ENCODE results near the gene RANBP1. TPM values are rescaled to one million over a fixed set of nuclear protein-coding genes. Genes with fewer than 3 reads are reported as not detected.
"Not testable (repeated sequence)": the region's sequence is repeated elsewhere in the genome, so short reads cannot be mapped to it uniquely, and the experiment has no call there.

RANBP1 gene
- polyA plus RNA-seq, 4 donors = 135 to 205 (median 183) TPM

GRCh38 chr22:20147237-20147988, 31.5 kb downstream of the RANBP1 start:
- no peak for DNase-seq (ENCODE audit: low read depth in 4 of 4, low spot score in 3 of 4)

- DNase-seq (ENCODE audit: low read depth in 4 of 4, low spot score in 3 of 4) = no peak
These were observed 32.5 kb downstream of the RANBP1 start for GRCh38 chr22:20148414-20148813.

GRCh38 chr22:20149257-20150250, 33.6 kb downstream of the RANBP1 start:
- no peak for DNase-seq (ENCODE audit: low read depth in 4 of 4, low spot score in 3 of 4)

GRCh38 chr22:20150381-20151275, 34.7 kb downstream of the RANBP1 start, which contains the start of gene CCDC188:
TSS of gene CCDC188 (minus strand) at chr22:20151055. CDS start at chr22:20150986, 69 bp downstream.
- DNase-seq (ENCODE audit: low read depth in 4 of 4, low spot score in 3 of 4) = no peak

GRCh38 chr22:20151276-20151588, 35.3 kb downstream of the RANBP1 start:
- DNase-seq (ENCODE audit: low read depth in 4 of 4, low spot score in 3 of 4) = no peak

- no peak for DNase-seq (ENCODE audit: low read depth in 4 of 4, low spot score in 3 of 4)
These were observed 36.6 kb downstream of the RANBP1 start for GRCh38 chr22:20152464-20152890.

- no peak for DNase-seq (ENCODE audit: low read depth in 4 of 4, low spot score in 3 of 4)
These were observed 38.0 kb downstream of the RANBP1 start for GRCh38 chr22:20153945-20154344.

GRCh38 chr22:20154602-20155187, 38.8 kb downstream of the RANBP1 start:
- DNase-seq (ENCODE audit: low read depth in 4 of 4, low spot score in 3 of 4) = no peak

GRCh38 chr22:20155330-20156041, 39.6 kb downstream of the RANBP1 start:
- no peak for DNase-seq (ENCODE audit: low read depth in 4 of 4, low spot score in 3 of 4)

- no peak for DNase-seq (ENCODE audit: low read depth in 4 of 4, low spot score in 3 of 4)
These were observed 40.1 kb downstream of the RANBP1 start for GRCh38 chr22:20156042-20156389.

GRCh38 chr22:20156611-20157429, 40.9 kb downstream of the RANBP1 start:
- peak; percentile 53 to 62 (median 60) for DNase-seq (ENCODE audit: low read depth in 4 of 4, low spot score in 3 of 4)

GRCh38 chr22:20157430-20158183, 41.7 kb downstream of the RANBP1 start:
- no peak for DNase-seq (ENCODE audit: low read depth in 4 of 4, low spot score in 3 of 4)

GRCh38 chr22:20158391-20159036, 42.6 kb downstream of the RANBP1 start:
- DNase-seq (ENCODE audit: low read depth in 4 of 4, low spot score in 3 of 4) = no peak

GRCh38 chr22:20159076-20159475, 43.2 kb downstream of the RANBP1 start:
- no peak for DNase-seq (ENCODE audit: low read depth in 4 of 4, low spot score in 3 of 4)

GRCh38 chr22:20159531-20159930, 43.6 kb downstream of the RANBP1 start:
- DNase-seq (ENCODE audit: low read depth in 4 of 4, low spot score in 3 of 4) = not testable (repeated sequence)

- DNase-seq (ENCODE audit: low read depth in 4 of 4, low spot score in 3 of 4) = no peak
These were observed 44.1 kb downstream of the RANBP1 start for GRCh38 chr22:20160041-20160440.

GRCh38 chr22:20164863-20165262, 49.0 kb downstream of the RANBP1 start:
- DNase-seq (ENCODE audit: low read depth in 4 of 4, low spot score in 3 of 4) = no peak

- DNase-seq (ENCODE audit: low read depth in 4 of 4, low spot score in 3 of 4) = no peak
These were observed 49.5 kb downstream of the RANBP1 start for GRCh38 chr22:20165421-20165820.
